ENCODE measurements around the gene TRAF7.
"Not testable (repeated sequence)": the region's sequence is repeated elsewhere in the genome, so short reads cannot be mapped to it uniquely, and the experiment has no call there.

TRAF7 gene

GRCh38 chr16:2155091-2155950 lies at the start of gene TRAF7:
TRAF7 (plus strand) TSS chr16:2155782; CDS start chr16:2163921, 8,139 bp downstream.
- peak; percentile 96 for DNase-seq (ENCODE audit: low read depth)

GRCh38 chr16:2106211-2106610 lies 49.4 kb upstream of the TRAF7 start:
- DNase-seq (ENCODE audit: low read depth), result not testable (repeated sequence)

GRCh38 chr16:2107121-2107790 lies 48.3 kb upstream of the TRAF7 start:
- not testable (repeated sequence) for DNase-seq (ENCODE audit: low read depth)

GRCh38 chr16:2107791-2108125 lies 47.8 kb upstream of the TRAF7 start:
- DNase-seq (ENCODE audit: low read depth), result not testable (repeated sequence)

DNA sequence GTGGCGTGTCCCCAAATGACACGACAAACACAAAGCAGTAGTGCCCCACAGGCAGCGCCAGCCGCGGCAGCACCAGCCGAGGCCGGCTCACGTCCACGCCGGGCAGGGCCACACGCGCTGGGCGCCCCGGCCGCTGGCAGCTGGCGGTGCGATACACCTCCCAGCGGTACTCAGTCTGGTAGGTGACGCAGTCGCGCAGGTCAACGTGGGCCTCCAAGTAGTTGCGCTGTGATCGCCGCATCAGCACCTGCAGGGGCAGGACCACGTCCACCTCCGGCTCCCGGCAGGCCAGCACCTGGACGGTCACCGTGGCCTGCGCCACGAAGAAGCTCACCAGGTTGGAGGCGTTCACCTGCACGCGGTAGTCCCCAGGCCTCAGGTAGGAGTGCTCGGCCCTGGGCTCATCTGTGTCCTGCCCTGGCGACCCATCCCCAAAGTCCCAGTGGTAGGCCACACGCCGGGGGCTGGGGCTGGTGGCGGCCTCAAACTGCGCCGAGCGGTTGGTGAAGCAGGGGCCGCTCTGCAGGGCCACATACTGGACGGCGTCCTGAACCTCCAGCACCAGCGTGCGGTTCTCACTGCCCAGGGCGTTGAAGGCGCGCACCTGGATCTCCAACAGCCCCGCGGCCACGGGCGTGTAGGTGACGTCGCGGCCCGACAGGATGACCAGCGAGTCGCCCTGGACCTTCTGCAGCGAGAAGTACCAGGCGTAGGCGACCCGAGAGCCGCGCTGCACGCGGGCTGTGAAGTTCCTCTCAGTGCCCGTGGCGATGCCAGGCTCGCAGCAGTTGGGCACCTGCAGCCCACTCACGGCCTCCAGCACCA lies 46.9 kb upstream of the TRAF7 start:
- not testable (repeated sequence) for DNase-seq (ENCODE audit: low read depth)

- DNase-seq (ENCODE audit: low read depth), result not testable (repeated sequence)
Measured at GRCh38 chr16:2109271-2109580, 46.4 kb upstream of the TRAF7 start.

- DNase-seq (ENCODE audit: low read depth), result not testable (repeated sequence)
Measured at GRCh38 chr16:2109872-2110271, 45.7 kb upstream of the TRAF7 start.

DNA sequence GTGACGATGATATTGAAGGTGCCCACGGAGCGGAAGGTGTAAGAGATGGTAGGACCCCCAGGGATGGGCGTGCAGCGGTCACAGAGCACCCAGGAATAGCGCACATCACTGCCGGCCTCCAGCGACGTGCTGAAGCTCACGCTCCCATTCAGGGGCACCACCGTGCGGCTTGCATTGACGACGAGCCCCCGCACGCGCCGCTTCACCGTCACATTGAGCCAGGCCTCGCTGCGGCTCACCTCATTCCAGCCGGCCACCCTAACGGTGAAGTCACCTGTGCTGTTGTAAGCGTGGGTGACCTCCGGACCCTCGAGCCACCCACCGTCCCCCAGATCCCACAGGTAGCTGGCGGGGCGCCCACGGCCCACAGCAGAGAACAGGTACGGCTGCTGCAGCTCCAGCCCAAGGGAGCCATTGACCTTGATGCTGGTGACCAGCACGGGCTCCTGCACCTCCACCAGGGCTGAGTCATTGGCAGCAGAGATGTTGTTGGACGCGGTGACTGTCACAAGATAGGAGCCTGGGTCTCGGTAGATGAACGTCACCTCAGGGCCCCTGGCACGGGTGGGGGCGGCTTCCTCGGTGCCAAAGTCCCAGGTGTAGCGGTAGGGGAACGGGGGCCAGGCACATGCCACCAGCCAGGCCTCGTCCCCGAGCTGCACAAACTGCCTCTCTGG lies 45.1 kb upstream of the TRAF7 start:
- DNase-seq (ENCODE audit: low read depth), result not testable (repeated sequence)

DNA sequence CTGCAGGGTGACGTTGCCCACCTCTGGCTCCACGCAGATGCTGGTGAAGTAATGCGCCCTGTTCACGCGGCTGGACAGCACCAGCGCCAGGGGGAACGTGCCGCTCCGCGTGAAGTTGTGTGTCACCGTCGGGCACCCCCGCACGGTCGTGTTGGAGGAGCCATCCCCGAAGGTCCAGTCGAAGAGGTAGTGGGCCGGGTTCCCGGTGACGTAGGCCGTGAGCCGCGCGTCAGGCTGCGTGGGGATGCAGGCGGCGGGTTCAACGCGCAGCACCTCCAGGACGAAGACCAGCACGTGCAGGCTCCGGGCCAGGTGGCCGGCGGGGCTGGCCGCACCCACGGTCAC lies 44.6 kb upstream of the TRAF7 start:
- not testable (repeated sequence) for DNase-seq (ENCODE audit: low read depth)

- DNase-seq (ENCODE audit: low read depth), result not testable (repeated sequence)
Measured at GRCh38 chr16:2111412-2112335, 43.9 kb upstream of the TRAF7 start.

- DNase-seq (ENCODE audit: low read depth), result not testable (repeated sequence)
Measured at GRCh38 chr16:2112539-2113106, 43.0 kb upstream of the TRAF7 start.

DNA sequence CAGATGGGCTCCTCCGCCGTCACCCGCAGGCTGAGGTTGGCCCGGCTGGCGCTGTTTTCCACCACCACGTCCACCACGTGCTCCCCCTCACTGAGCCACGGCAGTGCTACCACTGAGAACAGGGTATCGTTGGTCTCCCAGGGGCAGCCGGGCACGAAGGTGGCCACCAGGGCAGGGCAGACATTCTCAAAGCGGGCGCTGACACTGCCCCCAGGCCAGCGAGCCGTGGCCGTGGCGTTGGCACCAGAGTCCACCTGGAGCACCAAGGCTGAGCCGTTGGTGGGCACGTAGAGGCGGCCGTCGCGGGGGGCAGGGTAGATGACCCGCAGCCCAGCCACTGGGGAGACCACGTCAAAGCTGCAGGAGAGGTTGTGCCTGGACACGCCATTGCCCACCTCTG lies 41.4 kb upstream of the TRAF7 start:
- DNase-seq (ENCODE audit: low read depth), result not testable (repeated sequence)

GRCh38 chr16:2114885-2115590 lies 40.5 kb upstream of the TRAF7 start:
- not testable (repeated sequence) for DNase-seq (ENCODE audit: low read depth)

DNA sequence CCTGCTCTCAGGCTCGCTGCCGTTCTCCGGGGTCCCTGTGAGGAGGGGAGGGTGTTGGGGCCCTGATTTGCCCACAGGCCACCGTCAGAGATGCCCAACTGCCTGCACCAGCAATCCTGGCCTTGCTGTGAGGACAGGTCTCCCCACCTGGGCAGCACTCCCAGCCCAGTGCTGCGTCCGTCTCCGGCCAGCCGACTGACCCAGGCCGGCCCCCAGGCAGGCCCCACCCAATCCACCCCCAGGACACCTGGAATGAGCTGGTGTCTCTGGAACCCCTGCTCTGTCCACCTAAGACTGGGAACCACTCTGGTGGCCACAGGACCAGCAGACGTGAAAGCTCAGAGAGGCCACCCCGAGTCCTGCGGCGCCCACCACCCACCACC lies 40.0 kb upstream of the TRAF7 start:
- no peak for DNase-seq (ENCODE audit: low read depth)

DNA sequence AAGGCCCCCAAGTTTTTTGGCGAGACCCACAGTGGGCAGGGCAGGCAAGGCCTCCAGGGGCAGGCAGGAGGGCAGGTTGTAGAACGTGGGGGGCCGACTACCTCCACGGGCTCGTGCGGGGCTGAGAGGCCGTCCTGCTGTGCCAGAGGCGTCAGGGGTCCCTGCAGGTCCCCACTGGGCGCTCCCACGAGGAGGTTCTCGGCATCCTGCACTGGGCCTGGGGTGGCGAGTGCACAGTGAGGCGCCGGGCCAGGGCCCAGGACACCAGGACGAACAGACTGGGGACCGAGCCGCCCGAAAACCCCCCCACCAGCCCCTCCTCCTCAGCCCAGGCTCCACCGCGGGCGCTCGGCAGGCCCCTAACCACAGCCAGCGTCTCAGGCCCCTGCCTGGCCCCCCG lies 39.2 kb upstream of the TRAF7 start:
- DNase-seq (ENCODE audit: low read depth), result not testable (repeated sequence)

DNA sequence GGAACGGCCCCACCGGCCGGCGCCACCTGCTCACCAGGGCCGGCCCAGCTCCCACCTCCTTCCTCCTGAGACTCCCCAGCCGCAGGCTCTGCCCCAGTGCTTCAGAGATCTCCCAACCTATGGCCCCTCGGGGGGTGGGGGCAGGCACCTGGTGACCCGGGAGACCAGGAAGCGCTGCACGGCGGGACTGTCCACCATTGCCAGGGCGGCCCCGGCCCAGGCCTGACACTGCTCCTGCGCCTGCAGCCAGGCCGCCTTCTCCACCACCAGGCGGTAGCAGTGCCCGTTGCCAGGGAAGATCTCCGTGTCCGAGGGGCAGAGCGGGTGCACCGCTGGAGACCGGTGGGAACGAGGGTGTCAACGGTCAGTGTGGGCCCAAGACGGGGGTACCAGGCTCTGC lies 38.2 kb upstream of the TRAF7 start:
- DNase-seq (ENCODE audit: low read depth), result not testable (repeated sequence)

DNA sequence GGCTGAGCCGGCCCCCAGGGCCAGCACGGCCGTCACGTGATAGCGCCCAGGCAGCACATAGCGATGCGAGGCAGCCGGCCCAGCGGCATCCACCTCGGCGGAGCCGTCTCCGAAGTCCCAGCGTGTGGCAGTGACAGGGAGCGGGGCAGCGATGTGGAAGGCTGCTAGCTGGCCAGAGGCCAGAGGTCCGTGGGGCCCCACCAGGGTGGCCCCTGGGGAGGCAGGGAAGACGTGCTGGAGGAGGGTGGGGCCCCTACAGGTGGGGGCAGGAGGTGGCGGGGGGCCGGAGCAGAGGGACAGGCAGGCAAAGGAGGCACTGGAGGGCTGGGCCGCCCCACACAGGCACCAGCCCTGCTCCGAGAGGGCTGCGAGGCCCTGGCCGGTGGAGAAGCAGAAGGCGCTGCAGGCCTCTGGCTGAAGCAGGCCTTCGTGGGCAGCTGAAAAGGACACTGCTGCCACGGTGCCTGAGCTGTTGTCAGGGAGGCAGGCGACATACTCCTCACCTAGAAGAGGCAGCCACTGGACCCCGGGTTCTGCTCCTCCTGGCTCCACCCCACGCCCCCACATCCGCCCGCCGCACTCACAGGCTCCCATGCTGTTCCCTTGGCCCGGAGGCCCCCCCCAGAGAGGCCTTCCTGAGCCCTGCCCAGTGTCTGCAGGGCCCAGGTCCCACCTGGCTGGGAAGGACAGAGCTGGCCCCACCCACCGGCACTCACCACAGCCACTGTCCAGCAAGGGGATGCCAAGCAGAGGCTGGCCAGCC lies 37.4 kb upstream of the TRAF7 start:
- DNase-seq (ENCODE audit: low read depth), result not testable (repeated sequence)

GRCh38 chr16:2121325-2121724 lies 34.3 kb upstream of the TRAF7 start:
- not testable (repeated sequence) for DNase-seq (ENCODE audit: low read depth)

- DNase-seq (ENCODE audit: low read depth), result no peak
Measured at GRCh38 chr16:2121853-2122252, 33.7 kb upstream of the TRAF7 start.
